Smooth muscle cell (in vitro differentiated cells): ENCODE results near the gene ZNF808. TPM values are rescaled to one million over a fixed set of nuclear protein-coding genes. Genes with fewer than 3 reads are reported as not detected.
"Not testable (repeated sequence)": the region's sequence is repeated elsewhere in the genome, so short reads cannot be mapped to it uniquely, and the experiment has no call there.

Source experiments
- DNase-seq: peaks from one replicate; lab custom pipeline; 2025; ENCODE audit not compliant: unreplicated experiment; lab: John Stamatoyannopoulos, UW
- H2AFZ ChIP-seq: fragments of 200-600 bp; sonication (generic); 2 replicates; pipeline ENCODE4 v1.6.0; 2016; ENCODE audit warnings: antibody characterized with exemption, low read depth, mild to moderate bottlenecking
- H3F3A ChIP-seq: fragments of 200-600 bp; sonication (generic); 2 replicates; pipeline ENCODE4 v1.6.0; 2017; ENCODE audit warnings: antibody characterized with exemption, low read depth
- H3K27ac ChIP-seq: fragments of 200-600 bp; sonication (generic); 2 replicates; pipeline ENCODE4 v1.5.1; 2016; ENCODE audit warnings: low read depth, mild to moderate bottlenecking
- H3K27me3 ChIP-seq: fragments of 200-600 bp; sonication (generic); 2 replicates; pipeline ENCODE4 v1.6.1; 2016; ENCODE audit warnings: low read depth, mild to moderate bottlenecking
- H3K36me3 ChIP-seq: fragments of 200-600 bp; sonication (generic); 2 replicates; pipeline ENCODE4 v1.5.1; 2016; ENCODE audit warnings: low read depth
- H3K4me1 ChIP-seq: fragments of 200-600 bp; sonication (generic); 2 replicates; pipeline ENCODE4 v1.5.1; 2016; ENCODE audit warnings: low read depth
- H3K4me2 ChIP-seq: fragments of 200-600 bp; sonication (generic); 2 replicates; pipeline ENCODE4 v1.6.0; 2016; ENCODE audit warnings: mild to moderate bottlenecking
- H3K4me3 ChIP-seq: fragments of 200-600 bp; sonication (generic); 2 replicates; pipeline ENCODE4 v1.5.1; 2016; ENCODE audit warnings: mild to moderate bottlenecking
- H3K79me2 ChIP-seq: fragments of 200-600 bp; sonication (generic); 2 replicates; pipeline ENCODE4 v1.6.0; 2016; ENCODE audit warnings: low read depth, mild to moderate bottlenecking
- H3K9ac ChIP-seq: fragments of 200-600 bp; sonication (generic); 2 replicates; pipeline ENCODE4 v1.6.0; 2016; ENCODE audit warnings: low read depth
- H3K9me3 ChIP-seq: fragments of 200-600 bp; sonication (generic); replicated peaks from 2 replicates; pipeline ENCODE4 v1.5.1; 2016; ENCODE audit warnings: low read depth
- H4K20me1 ChIP-seq: fragments of 200-600 bp; sonication (generic); 2 replicates; pipeline ENCODE4 v1.6.0; 2016; ENCODE audit warnings: low read depth
- CTCF ChIP-seq: fragments of 200-600 bp; sonication (generic); IDR thresholded peaks from 2 replicates; pipeline ENCODE4 v1.5.1; 2017; ENCODE audit warnings: borderline replicate concordance, mild to moderate bottlenecking, antibody characterized with exemption; ENCODE audit not compliant: insufficient read depth, poor library complexity, severe bottlenecking
- WGBS: methylation state at CpG from one replicate; pipeline ENCODE4 v1.1.7; 2016; ENCODE audit warnings: low lambda C conversion rate; 5-methylcytosine and 5-hydroxymethylcytosine counted together
- polyA plus RNA-seq: library from polyadenylated mRNA; unstranded; fragments of >200 nt; fragmentation: Nextera tagmentation; extraction: Ambion mirVana; gene quantifications from 2 replicates; pipeline ENCODE4 v1.2.1, GENCODE V29; 2016
- total RNA-seq: library from RNA; depleted of rRNA; stranded (reverse); fragments of >200 nt; gene quantifications from 2 replicates; pipeline ENCODE4 v1.2.3, GENCODE V29; 2014

The ZNF808 gene
- total and polyA plus RNA-seq, 2 experiments from 2014 or later: 3.7 to 41.3 TPM

- H3K36me3 ChIP-seq: no peaks in the 10 kb centered on the region
- no peaks in the 10 kb centered on the region for H3K27me3 ChIP-seq
- no peak overlapping the region for H2AFZ ChIP-seq
- no peaks in the 10 kb centered on the region for H3K4me1 ChIP-seq
- no peaks in the 10 kb centered on the region for H3F3A ChIP-seq
- DNase-seq: no peak
- peaks cover 35% of the 10 kb centered on the region for H3K79me2 ChIP-seq
- H3K4me3 ChIP-seq: no peak overlapping the region
- H3K9ac ChIP-seq: no peak overlapping the region
- H4K20me1 ChIP-seq: peaks cover 23% of the 10 kb centered on the region
- WGBS: 94% methylated on average over 5 of the region's 5 CpGs
- no peak overlapping the region for H3K4me2 ChIP-seq
- TF ChIP-seq CTCF: no peak
- H3K27ac ChIP-seq: no peak overlapping the region
- no peaks in the 10 kb centered on the region for H3K9me3 ChIP-seq
Measured at GRCh38 chr19:52541608-52542007, 14.1 kb downstream of the ZNF808 start.

- not testable (repeated sequence) for DNase-seq, H3K9ac ChIP-seq, H3K4me1 ChIP-seq, H3F3A ChIP-seq, H2AFZ ChIP-seq, H3K27me3 ChIP-seq, H3K9me3 ChIP-seq, H3K27ac ChIP-seq, H3K4me2 ChIP-seq, H3K36me3 ChIP-seq, H3K4me3 ChIP-seq
- WGBS: 84% methylated on average over 6 of the region's 6 CpGs
- peaks cover 13% of the 10 kb centered on the region for H4K20me1 ChIP-seq
- H3K79me2 ChIP-seq: peaks cover 29% of the 10 kb centered on the region
Measured at GRCh38 chr19:52542541-52542940, 15.1 kb downstream of the ZNF808 start.

- no peak overlapping the region for H3K27ac ChIP-seq
- H3F3A ChIP-seq: no peaks in the 10 kb centered on the region
- no peaks in the 10 kb centered on the region for H3K9me3 ChIP-seq
- no peak for TF ChIP-seq CTCF
- no peaks in the 10 kb centered on the region for H3K27me3 ChIP-seq
- peaks cover 23% of the 10 kb centered on the region for H3K79me2 ChIP-seq
- DNase-seq: no peak
- peaks cover 13% of the 10 kb centered on the region for H4K20me1 ChIP-seq
- 94% methylated on average over 8 of the region's 8 CpGs for WGBS
- H3K4me3 ChIP-seq: no peak overlapping the region
- H3K4me2 ChIP-seq: no peak overlapping the region
- H3K36me3 ChIP-seq: peaks cover 4% of the 10 kb centered on the region
- H3K9ac ChIP-seq: no peak overlapping the region
- no peaks in the 10 kb centered on the region for H3K4me1 ChIP-seq
- H2AFZ ChIP-seq: no peak overlapping the region
Measured at GRCh38 chr19:52542984-52543664, 15.7 kb downstream of the ZNF808 start.

- H3K36me3 ChIP-seq: peaks cover 72% of the 10 kb centered on the region
- H3K4me3 ChIP-seq: no peak overlapping the region
- H3K27ac ChIP-seq: no peak overlapping the region
- peaks cover 51% of the 10 kb centered on the region for H3K9me3 ChIP-seq
- no peaks in the 10 kb centered on the region for H4K20me1 ChIP-seq
- H2AFZ ChIP-seq: no peak overlapping the region
- H3K27me3 ChIP-seq: no peaks in the 10 kb centered on the region
- H3K4me1 ChIP-seq: no peaks in the 10 kb centered on the region
- H3K9ac ChIP-seq: no peak overlapping the region
- H3K79me2 ChIP-seq: peaks cover 9% of the 10 kb centered on the region
- 97% methylated on average over 15 of the region's 15 CpGs for WGBS
- DNase-seq: no peak
- no peak for TF ChIP-seq CTCF
- H3K4me2 ChIP-seq: no peak overlapping the region
- no peaks in the 10 kb centered on the region for H3F3A ChIP-seq
Measured at GRCh38 chr19:52554216-52554971, 26.9 kb downstream of the ZNF808 start.
